ENCODE measurements around the gene PHF20.

PHF20 gene

GRCh38 chr20:35820715-35821114 is 48.9 kb downstream of the PHF20 start:
- TF ChIP-seq CTCF (IDR thresholded peaks at IDR 0.05; ENCODE audit: low read depth, low read length, missing control alignments), result no peak
- no peak for DNase-seq (ENCODE audit: low read depth)
- H3K4me3 ChIP-seq (ENCODE audit: low read depth, low read length), result no peak overlapping the region

GRCh38 chr20:35821807-35822242 is 50.0 kb downstream of the PHF20 start:
- H3K4me3 ChIP-seq (ENCODE audit: low read depth, low read length), result no peak overlapping the region
- no peak for DNase-seq (ENCODE audit: low read depth)
- no peak for TF ChIP-seq CTCF (IDR thresholded peaks at IDR 0.05; ENCODE audit: low read depth, low read length, missing control alignments)

GRCh38 chr20:35823147-35823546 is 51.3 kb downstream of the PHF20 start:
- DNase-seq (ENCODE audit: low read depth), result no peak
- no peak overlapping the region for H3K4me3 ChIP-seq (ENCODE audit: low read depth, low read length)
- TF ChIP-seq CTCF (IDR thresholded peaks at IDR 0.05; ENCODE audit: low read depth, low read length, missing control alignments), result no peak

GRCh38 chr20:35823937-35824336 is 52.1 kb downstream of the PHF20 start:
- no peak for DNase-seq (ENCODE audit: low read depth)

GRCh38 chr20:35826397-35826998 is 54.7 kb downstream of the PHF20 start:
- H3K4me3 ChIP-seq (ENCODE audit: low read depth, low read length), result no peak overlapping the region
- no peak for TF ChIP-seq CTCF (IDR thresholded peaks at IDR 0.05; ENCODE audit: low read depth, low read length, missing control alignments)
- DNase-seq (ENCODE audit: low read depth), result no peak

More at GRCh38 chr20:35823937-35824336, 52.1 kb downstream of the PHF20 start:
- TF ChIP-seq CTCF (IDR thresholded peaks at IDR 0.05; ENCODE audit: low read depth, low read length, missing control alignments), result no peak
- no peak overlapping the region for H3K4me3 ChIP-seq (ENCODE audit: low read depth, low read length)

GRCh38 chr20:35828434-35828833 is 56.6 kb downstream of the PHF20 start:
- no peak overlapping the region for H3K4me3 ChIP-seq (ENCODE audit: low read depth, low read length)
- DNase-seq (ENCODE audit: low read depth), result no peak
- TF ChIP-seq CTCF (IDR thresholded peaks at IDR 0.05; ENCODE audit: low read depth, low read length, missing control alignments), result no peak

- no peak for DNase-seq (ENCODE audit: low read depth)
- H3K4me3 ChIP-seq (ENCODE audit: low read depth, low read length), result no peak overlapping the region
- TF ChIP-seq CTCF (IDR thresholded peaks at IDR 0.05; ENCODE audit: low read depth, low read length, missing control alignments), result no peak
Measured at GRCh38 chr20:35828916-35829315, 57.1 kb downstream of the PHF20 start.

All from GM12864 (cell line).